GM23338 (cell line): ENCODE data around the gene WDR75. TPM values are rescaled to one million over a fixed set of nuclear protein-coding genes. Genes with fewer than 3 reads are reported as not detected.

ENCODE experiments used
- ATAC-seq: fragments of 200-7000 bp; cut with Tn5 transposase; 3 replicates; pipeline ENCODE4 v1.9.1; 2020
- DNase-seq: peaks from one replicate; pipeline ENCODE4 v3.0.0-alpha.2; 2015; ENCODE audit warnings: low spot score
- H2AFZ ChIP-seq: fragments of 200-600 bp; sonication (generic); 2 replicates; pipeline ENCODE4 v1.8.0; 2016; ENCODE audit warnings: antibody characterized with exemption, mild to moderate bottlenecking, moderate library complexity
- H3F3A ChIP-seq: fragments of 200-600 bp; sonication (generic); replicated peaks from 2 replicates; pipeline ENCODE4 v1.8.0; 2017; ENCODE audit warnings: antibody characterized with exemption, mixed run types, low read depth
- H3K27ac ChIP-seq: fragments of 200-600 bp; sonication (generic); 2 replicates; pipeline ENCODE4 v1.6.1; 2016; ENCODE audit warnings: low read depth
- H3K27me3 ChIP-seq: fragments of 200-600 bp; sonication (generic); 2 replicates; pipeline ENCODE4 v1.8.0; 2016; ENCODE audit warnings: mild to moderate bottlenecking, mixed run types, moderate library complexity; ENCODE audit not compliant: insufficient read depth
- H3K36me3 ChIP-seq: fragments of 200-600 bp; sonication (generic); 2 replicates; pipeline ENCODE4 v1.8.0; 2016; ENCODE audit warnings: mild to moderate bottlenecking; ENCODE audit not compliant: insufficient read depth
- H3K4me1 ChIP-seq: fragments of 200-600 bp; sonication (generic); 2 replicates; pipeline ENCODE4 v1.8.0; 2016; ENCODE audit warnings: mild to moderate bottlenecking, moderate library complexity; ENCODE audit not compliant: insufficient read depth
- H3K4me2 ChIP-seq: fragments of 200-600 bp; sonication (generic); 2 replicates; pipeline ENCODE4 v1.7.1; 2017; ENCODE audit warnings: mixed run types
- H3K4me3 ChIP-seq: fragments of 200-600 bp; sonication (generic); 2 replicates; pipeline ENCODE4 v1.6.1; 2016; ENCODE audit warnings: mixed run types
- H3K79me2 ChIP-seq: fragments of 200-600 bp; sonication (generic); replicated peaks from 2 replicates; pipeline ENCODE4 v1.8.0; 2017; ENCODE audit warnings: mild to moderate bottlenecking; ENCODE audit not compliant: insufficient read depth
- H3K9me2 ChIP-seq: fragments of 200-600 bp; sonication (generic); 2 replicates; pipeline ENCODE4 v1.8.0; 2017; ENCODE audit not compliant: insufficient read depth
- H4K20me1 ChIP-seq: fragments of 200-600 bp; sonication (generic); replicated peaks from 2 replicates; pipeline ENCODE4 v1.8.0; 2017; ENCODE audit warnings: mild to moderate bottlenecking; ENCODE audit not compliant: insufficient read depth
- H3K27ac Mint-ChIP-seq: 2 replicates; pipeline ENCODE4 v1.8.0; 2020; ENCODE audit warnings: inconsistent platforms, mild to moderate bottlenecking, moderate library complexity, mixed read lengths
- H3K27me3 Mint-ChIP-seq: 3 replicates; pipeline ENCODE4 v1.8.0; 2022; ENCODE audit warnings: low read depth, mild to moderate bottlenecking, moderate library complexity, mixed read lengths, inconsistent platforms; ENCODE audit not compliant: insufficient read depth, poor library complexity
- H3K36me3 Mint-ChIP-seq: 3 replicates; pipeline ENCODE4 v1.8.0; 2021; ENCODE audit warnings: low read depth, mild to moderate bottlenecking, inconsistent platforms, moderate library complexity, mixed read lengths
- H3K4me1 Mint-ChIP-seq: 3 replicates; pipeline ENCODE4 v1.8.0; 2020; ENCODE audit warnings: mild to moderate bottlenecking, inconsistent platforms, mixed read lengths
- H3K4me3 Mint-ChIP-seq: 3 replicates; pipeline ENCODE4 v1.8.0; 2021; ENCODE audit warnings: moderate library complexity, mild to moderate bottlenecking, inconsistent platforms, mixed read lengths
- H3K9me3 Mint-ChIP-seq: 3 replicates; pipeline ENCODE4 v1.8.0; 2020; ENCODE audit warnings: moderate library complexity, mild to moderate bottlenecking, inconsistent platforms, mixed read lengths
- EZH2 ChIP-seq: fragments of 200-600 bp; sonication (generic); IDR thresholded peaks from one replicate; pipeline ENCODE4 v1.8.0; 2017; ENCODE audit warnings: antibody characterized with exemption, mild to moderate bottlenecking, low read depth; ENCODE audit not compliant: unreplicated experiment
- NANOG ChIP-seq: IDR thresholded peaks from 2 replicates; pipeline ENCODE4 v1.6.1; 2016; ENCODE audit warnings: antibody characterized with exemption, borderline replicate concordance
- POLR2AphosphoS5 ChIP-seq: IDR thresholded peaks from 2 replicates; pipeline ENCODE4 v1.6.1; 2016; ENCODE audit warnings: antibody characterized with exemption, low read depth
- ZNF114 ChIP-seq: fragments of 250-450 bp; sonication (Bioruptor Pico); IDR thresholded peaks from 2 replicates; pipeline ENCODE4 v1.5.0; 2020; ENCODE audit warnings: mild to moderate bottlenecking, moderate library complexity
- ZNF331 ChIP-seq: fragments of 250-450 bp; sonication (Bioruptor Pico); IDR thresholded peaks from 2 replicates; pipeline ENCODE4 v1.5.0; 2020; ENCODE audit warnings: low read depth, mild to moderate bottlenecking, moderate library complexity
- polyA plus RNA-seq: library from polyadenylated mRNA; unstranded; fragments of >200 nt; fragmentation: Nextera tagmentation; extraction: Ambion mirVana; gene quantifications from 2 replicates; pipeline ENCODE4 v1.2.1, GENCODE V29; 2016
- total RNA-seq: library from RNA; depleted of rRNA; stranded (reverse); fragments of >200 nt; shearing (Covaris generic); gene quantifications from 2 replicates; pipeline ENCODE4 v1.2.3, GENCODE V29; 2014
- TF ChIP-seq, protein P1 (sequence below): fragments of 250-450 bp; sonication (Bioruptor Pico); IDR thresholded peaks from 2 replicates; pipeline ENCODE4 v1.5.0; 2020; ENCODE audit warnings: mild to moderate bottlenecking, moderate library complexity
- TF ChIP-seq, protein P2 (sequence below), 2 experiments: fragments of 200-600 bp in 1 of 2; sonication (generic) in 1 of 2; conservative IDR thresholded peaks; 2 replicates each; pipeline versions ENCODE4 v1.5.1 to v1.6.1; 2016 to 2017; ENCODE audit warnings: antibody characterized with exemption in 2 of 2, low read depth in 2 of 2, mild to moderate bottlenecking in 2 of 2, moderate library complexity in 1 of 2
- TF ChIP-seq, protein P3 (sequence below): IDR thresholded peaks from 2 replicates; pipeline ENCODE4 v1.6.1; 2016; ENCODE audit warnings: antibody characterized with exemption
- TF ChIP-seq, protein P4 (sequence below): IDR thresholded peaks from one replicate; pipeline ENCODE4 v1.6.1; 2018; ENCODE audit warnings: antibody characterized with exemption; ENCODE audit not compliant: unreplicated experiment

The WDR75 gene
- total and polyA plus RNA-seq, 2 experiments from 2014 or later: 57.2 to 80.9 TPM

DNA sequence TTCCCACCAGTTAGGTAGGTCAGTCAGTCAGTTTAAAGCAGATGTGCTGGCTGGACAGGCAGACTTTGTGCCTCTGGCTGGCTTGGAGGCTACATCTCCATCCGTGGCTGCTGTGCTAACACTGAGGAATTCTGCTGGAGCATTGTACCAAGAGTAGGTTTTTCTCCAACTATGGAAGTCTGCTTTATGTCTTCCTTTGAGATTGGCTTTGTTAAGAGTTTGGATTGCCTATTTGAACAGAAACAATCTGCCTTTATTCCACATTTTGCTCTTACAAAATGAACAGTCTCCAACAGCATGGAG, 46.7 kb downstream of the WDR75 start (continued):
- TF ChIP-seq, protein P1, sequence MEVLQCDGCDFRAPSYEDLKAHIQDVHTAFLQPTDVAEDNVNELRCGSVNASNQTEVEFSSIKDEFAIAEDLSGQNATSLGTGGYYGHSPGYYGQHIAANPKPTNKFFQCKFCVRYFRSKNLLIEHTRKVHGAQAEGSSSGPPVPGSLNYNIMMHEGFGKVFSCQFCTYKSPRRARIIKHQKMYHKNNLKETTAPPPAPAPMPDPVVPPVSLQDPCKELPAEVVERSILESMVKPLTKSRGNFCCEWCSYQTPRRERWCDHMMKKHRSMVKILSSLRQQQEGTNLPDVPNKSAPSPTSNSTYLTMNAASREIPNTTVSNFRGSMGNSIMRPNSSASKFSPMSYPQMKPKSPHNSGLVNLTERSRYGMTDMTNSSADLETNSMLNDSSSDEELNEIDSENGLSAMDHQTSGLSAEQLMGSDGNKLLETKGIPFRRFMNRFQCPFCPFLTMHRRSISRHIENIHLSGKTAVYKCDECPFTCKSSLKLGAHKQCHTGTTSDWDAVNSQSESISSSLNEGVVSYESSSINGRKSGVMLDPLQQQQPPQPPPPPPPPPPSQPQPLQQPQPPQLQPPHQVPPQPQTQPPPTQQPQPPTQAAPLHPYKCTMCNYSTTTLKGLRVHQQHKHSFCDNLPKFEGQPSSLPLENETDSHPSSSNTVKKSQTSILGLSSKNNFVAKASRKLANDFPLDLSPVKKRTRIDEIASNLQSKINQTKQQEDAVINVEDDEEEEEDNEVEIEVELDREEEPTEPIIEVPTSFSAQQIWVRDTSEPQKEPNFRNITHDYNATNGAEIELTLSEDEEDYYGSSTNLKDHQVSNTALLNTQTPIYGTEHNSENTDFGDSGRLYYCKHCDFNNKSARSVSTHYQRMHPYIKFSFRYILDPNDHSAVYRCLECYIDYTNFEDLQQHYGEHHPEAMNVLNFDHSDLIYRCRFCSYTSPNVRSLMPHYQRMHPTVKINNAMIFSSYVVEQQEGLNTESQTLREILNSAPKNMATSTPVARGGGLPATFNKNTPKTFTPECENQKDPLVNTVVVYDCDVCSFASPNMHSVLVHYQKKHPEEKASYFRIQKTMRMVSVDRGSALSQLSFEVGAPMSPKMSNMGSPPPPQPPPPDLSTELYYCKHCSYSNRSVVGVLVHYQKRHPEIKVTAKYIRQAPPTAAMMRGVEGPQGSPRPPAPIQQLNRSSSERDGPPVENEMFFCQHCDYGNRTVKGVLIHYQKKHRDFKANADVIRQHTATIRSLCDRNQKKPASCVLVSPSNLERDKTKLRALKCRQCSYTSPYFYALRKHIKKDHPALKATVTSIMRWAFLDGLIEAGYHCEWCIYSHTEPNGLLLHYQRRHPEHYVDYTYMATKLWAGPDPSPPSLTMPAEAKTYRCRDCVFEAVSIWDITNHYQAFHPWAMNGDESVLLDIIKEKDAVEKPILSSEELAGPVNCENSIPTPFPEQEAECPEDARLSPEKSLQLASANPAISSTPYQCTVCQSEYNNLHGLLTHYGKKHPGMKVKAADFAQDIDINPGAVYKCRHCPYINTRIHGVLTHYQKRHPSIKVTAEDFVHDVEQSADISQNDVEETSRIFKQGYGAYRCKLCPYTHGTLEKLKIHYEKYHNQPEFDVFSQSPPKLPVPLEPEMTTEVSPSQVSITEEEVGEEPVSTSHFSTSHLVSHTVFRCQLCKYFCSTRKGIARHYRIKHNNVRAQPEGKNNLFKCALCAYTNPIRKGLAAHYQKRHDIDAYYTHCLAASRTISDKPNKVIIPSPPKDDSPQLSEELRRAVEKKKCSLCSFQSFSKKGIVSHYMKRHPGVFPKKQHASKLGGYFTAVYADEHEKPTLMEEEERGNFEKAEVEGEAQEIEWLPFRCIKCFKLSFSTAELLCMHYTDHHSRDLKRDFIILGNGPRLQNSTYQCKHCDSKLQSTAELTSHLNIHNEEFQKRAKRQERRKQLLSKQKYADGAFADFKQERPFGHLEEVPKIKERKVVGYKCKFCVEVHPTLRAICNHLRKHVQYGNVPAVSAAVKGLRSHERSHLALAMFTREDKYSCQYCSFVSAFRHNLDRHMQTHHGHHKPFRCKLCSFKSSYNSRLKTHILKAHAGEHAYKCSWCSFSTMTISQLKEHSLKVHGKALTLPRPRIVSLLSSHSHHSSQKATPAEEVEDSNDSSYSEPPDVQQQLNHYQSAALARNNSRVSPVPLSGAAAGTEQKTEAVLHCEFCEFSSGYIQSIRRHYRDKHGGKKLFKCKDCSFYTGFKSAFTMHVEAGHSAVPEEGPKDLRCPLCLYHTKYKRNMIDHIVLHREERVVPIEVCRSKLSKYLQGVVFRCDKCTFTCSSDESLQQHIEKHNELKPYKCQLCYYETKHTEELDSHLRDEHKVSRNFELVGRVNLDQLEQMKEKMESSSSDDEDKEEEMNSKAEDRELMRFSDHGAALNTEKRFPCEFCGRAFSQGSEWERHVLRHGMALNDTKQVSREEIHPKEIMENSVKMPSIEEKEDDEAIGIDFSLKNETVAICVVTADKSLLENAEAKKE (CRISPR knock-in tag): no peak

DNA sequence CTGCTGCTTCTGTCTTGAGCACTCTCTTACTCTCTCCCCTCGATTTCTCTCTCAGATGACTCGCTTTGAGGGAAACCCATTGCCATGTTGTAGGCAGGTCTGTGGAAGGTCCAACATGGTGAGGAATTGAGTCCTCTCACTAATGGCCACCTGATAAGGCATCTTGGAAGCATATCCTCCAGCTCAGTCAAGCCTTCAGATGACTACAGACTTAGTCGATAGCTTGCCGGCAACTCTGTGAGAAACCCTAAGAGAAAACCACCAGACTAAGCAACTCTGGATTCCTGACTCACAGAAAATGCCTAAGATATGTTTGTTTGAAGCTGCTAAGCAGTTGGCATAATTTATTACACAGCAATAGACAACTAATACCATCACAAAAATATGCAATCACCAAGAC, 51.2 kb downstream of the WDR75 start:
- H3K79me2 ChIP-seq: no peaks in the 10 kb centered on the region
- Mint-ChIP-seq H3K9me3 (no peaks in the 10 kb centered on the region), H3K36me3 (no peaks in the 10 kb centered on the region), H3K27me3 (no peaks in the 10 kb centered on the region), H3K4me3 (no peak overlapping the region), H3K27ac (no peak overlapping the region), H3K4me1 (peaks cover 5% of the 10 kb centered on the region; the same call in 2 of the 3 replicates)
- no peak for TF ChIP-seq EZH2
- TF ChIP-seq ZNF331: no peak
- no peak for TF ChIP-seq POLR2AphosphoS5
- TF ChIP-seq, protein P2, sequence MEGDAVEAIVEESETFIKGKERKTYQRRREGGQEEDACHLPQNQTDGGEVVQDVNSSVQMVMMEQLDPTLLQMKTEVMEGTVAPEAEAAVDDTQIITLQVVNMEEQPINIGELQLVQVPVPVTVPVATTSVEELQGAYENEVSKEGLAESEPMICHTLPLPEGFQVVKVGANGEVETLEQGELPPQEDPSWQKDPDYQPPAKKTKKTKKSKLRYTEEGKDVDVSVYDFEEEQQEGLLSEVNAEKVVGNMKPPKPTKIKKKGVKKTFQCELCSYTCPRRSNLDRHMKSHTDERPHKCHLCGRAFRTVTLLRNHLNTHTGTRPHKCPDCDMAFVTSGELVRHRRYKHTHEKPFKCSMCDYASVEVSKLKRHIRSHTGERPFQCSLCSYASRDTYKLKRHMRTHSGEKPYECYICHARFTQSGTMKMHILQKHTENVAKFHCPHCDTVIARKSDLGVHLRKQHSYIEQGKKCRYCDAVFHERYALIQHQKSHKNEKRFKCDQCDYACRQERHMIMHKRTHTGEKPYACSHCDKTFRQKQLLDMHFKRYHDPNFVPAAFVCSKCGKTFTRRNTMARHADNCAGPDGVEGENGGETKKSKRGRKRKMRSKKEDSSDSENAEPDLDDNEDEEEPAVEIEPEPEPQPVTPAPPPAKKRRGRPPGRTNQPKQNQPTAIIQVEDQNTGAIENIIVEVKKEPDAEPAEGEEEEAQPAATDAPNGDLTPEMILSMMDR (conservative IDR thresholded peaks at IDR 0.05; ENCODE audit: low read depth in 2 of 2): no peak
- TF ChIP-seq, protein P3, sequence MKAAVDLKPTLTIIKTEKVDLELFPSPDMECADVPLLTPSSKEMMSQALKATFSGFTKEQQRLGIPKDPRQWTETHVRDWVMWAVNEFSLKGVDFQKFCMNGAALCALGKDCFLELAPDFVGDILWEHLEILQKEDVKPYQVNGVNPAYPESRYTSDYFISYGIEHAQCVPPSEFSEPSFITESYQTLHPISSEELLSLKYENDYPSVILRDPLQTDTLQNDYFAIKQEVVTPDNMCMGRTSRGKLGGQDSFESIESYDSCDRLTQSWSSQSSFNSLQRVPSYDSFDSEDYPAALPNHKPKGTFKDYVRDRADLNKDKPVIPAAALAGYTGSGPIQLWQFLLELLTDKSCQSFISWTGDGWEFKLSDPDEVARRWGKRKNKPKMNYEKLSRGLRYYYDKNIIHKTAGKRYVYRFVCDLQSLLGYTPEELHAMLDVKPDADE: no peak
- no peak for TF ChIP-seq ZNF114 (CRISPR knock-in tag)
- TF ChIP-seq, protein P4, sequence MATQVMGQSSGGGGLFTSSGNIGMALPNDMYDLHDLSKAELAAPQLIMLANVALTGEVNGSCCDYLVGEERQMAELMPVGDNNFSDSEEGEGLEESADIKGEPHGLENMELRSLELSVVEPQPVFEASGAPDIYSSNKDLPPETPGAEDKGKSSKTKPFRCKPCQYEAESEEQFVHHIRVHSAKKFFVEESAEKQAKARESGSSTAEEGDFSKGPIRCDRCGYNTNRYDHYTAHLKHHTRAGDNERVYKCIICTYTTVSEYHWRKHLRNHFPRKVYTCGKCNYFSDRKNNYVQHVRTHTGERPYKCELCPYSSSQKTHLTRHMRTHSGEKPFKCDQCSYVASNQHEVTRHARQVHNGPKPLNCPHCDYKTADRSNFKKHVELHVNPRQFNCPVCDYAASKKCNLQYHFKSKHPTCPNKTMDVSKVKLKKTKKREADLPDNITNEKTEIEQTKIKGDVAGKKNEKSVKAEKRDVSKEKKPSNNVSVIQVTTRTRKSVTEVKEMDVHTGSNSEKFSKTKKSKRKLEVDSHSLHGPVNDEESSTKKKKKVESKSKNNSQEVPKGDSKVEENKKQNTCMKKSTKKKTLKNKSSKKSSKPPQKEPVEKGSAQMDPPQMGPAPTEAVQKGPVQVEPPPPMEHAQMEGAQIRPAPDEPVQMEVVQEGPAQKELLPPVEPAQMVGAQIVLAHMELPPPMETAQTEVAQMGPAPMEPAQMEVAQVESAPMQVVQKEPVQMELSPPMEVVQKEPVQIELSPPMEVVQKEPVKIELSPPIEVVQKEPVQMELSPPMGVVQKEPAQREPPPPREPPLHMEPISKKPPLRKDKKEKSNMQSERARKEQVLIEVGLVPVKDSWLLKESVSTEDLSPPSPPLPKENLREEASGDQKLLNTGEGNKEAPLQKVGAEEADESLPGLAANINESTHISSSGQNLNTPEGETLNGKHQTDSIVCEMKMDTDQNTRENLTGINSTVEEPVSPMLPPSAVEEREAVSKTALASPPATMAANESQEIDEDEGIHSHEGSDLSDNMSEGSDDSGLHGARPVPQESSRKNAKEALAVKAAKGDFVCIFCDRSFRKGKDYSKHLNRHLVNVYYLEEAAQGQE: no peak
- no peak for TF ChIP-seq NANOG
- H3K27me3 ChIP-seq: no peaks in the 10 kb centered on the region
- H3K9me2 ChIP-seq: no peaks in the 10 kb centered on the region; the same call in 1 of the 2 replicates
- no peak for DNase-seq
- no peaks in the 10 kb centered on the region for H3K36me3 ChIP-seq
- H3K4me2 ChIP-seq: no peak overlapping the region
- H3K27ac ChIP-seq: no peak overlapping the region
- no peaks in the 10 kb centered on the region for H3K4me1 ChIP-seq
- no peaks in the 10 kb centered on the region for H4K20me1 ChIP-seq
- peak overlapping the region; percentile 72; the same call in 1 of the 2 replicates for H2AFZ ChIP-seq
- no peak overlapping the region for H3K4me3 ChIP-seq
- ATAC-seq: no peak
- no peaks in the 10 kb centered on the region for H3F3A ChIP-seq
